CD4-positive, alpha-beta T cell (primary cell): ENCODE results near the gene MARCHF6. TPM values are rescaled to one million over a fixed set of nuclear protein-coding genes. Genes with fewer than 3 reads are reported as not detected.
A peak's percentile ranks its signal among the peaks of the same experiment; 100 is the strongest.

Experiments
- ATAC-seq: fragments of 200-7000 bp; cut with Tn5 transposase; one replicate; pipeline ENCODE4 v1.10.0; 2022; ENCODE audit warnings: mild to moderate bottlenecking; ENCODE audit not compliant: poor library complexity
- CTCF ChIA-PET: fragments of 350-600 bp; sonication (Branson Sonifier 250); formaldehyde crosslinking; loops from one replicate; lab custom pipeline; 2021; ENCODE audit warnings: antibody characterized with exemption, inconsistent platforms; lab: Charles Lee
- POLR2A ChIA-PET: fragments of 350-600 bp; sonication (Branson Sonifier 250); formaldehyde crosslinking; loops from one replicate; lab custom pipeline; 2021; ENCODE audit warnings: antibody characterized with exemption, inconsistent platforms; lab: Charles Lee
- DNase-seq, 14 experiments: peaks; one replicate each; pipeline ENCODE4 v3.0.0-alpha.2; 2013 to 2020; ENCODE audit warnings: mixed read lengths in 2 of 14
- H3K27ac ChIP-seq, 2 donors: one replicate each; pipeline versions ENCODE4 v1.5.1 to v1.7.0; 2013; ENCODE audit warnings: low read length in 2 of 2, low read depth in 1 of 2, mild to moderate bottlenecking in 1 of 2
- H3K27me3 ChIP-seq, 2 experiments: 1 replicate in 1 of 2; 2 replicates in 1 of 2; pipeline versions ENCODE4 v1.6.1 to v1.7.0; 2013; ENCODE audit warnings: low read length in 2 of 2, control low read depth in 1 of 2, mild to moderate bottlenecking in 1 of 2, moderate library complexity in 1 of 2; ENCODE audit not compliant: insufficient read depth in 2 of 2, control insufficient read depth in 1 of 2
- H3K36me3 ChIP-seq: one replicate; pipeline ENCODE4 v1.6.1; 2013; ENCODE audit warnings: low read length, control low read depth; ENCODE audit not compliant: insufficient read depth
- H3K4me1 ChIP-seq: one replicate; pipeline ENCODE4 v1.6.1; 2013; ENCODE audit warnings: low read length, control low read depth; ENCODE audit not compliant: insufficient read depth
- H3K4me3 ChIP-seq: one replicate; pipeline ENCODE4 v1.5.1; 2013; ENCODE audit warnings: mild to moderate bottlenecking, low read length, moderate library complexity
- H3K9me3 ChIP-seq, 2 experiments: 1 replicate in 1 of 2; 2 replicates in 1 of 2; pipeline versions ENCODE4 v1.6.1 to v1.7.0; 2013; ENCODE audit warnings: low read length in 2 of 2, mild to moderate bottlenecking in 2 of 2, control low read depth in 1 of 2, moderate library complexity in 1 of 2; ENCODE audit not compliant: control insufficient read depth in 1 of 2, insufficient read depth in 1 of 2
- H3K27ac Mint-ChIP-seq: one replicate; pipeline ENCODE4 v1.8.0; 2020; ENCODE audit warnings: mixed read lengths
- H3K27me3 Mint-ChIP-seq: one replicate; pipeline ENCODE4 v1.8.0; 2021; ENCODE audit warnings: mixed read lengths
- H3K36me3 Mint-ChIP-seq: one replicate; pipeline ENCODE4 v1.8.0; 2021; ENCODE audit warnings: low read depth, mixed read lengths
- H3K4me1 Mint-ChIP-seq: one replicate; pipeline ENCODE4 v1.8.0; 2021; ENCODE audit warnings: low read depth, mixed read lengths
- H3K4me3 Mint-ChIP-seq: one replicate; pipeline ENCODE4 v1.8.0; 2020; ENCODE audit warnings: mild to moderate bottlenecking, mixed read lengths
- H3K9me3 Mint-ChIP-seq: one replicate; pipeline ENCODE4 v1.8.0; 2020; ENCODE audit warnings: mixed read lengths
- intact Hi-C, 2 experiments: fragments of 100-400 bp; cut with DNase I in 1 of 2; cut with micrococcal nuclease in 1 of 2; formaldehyde crosslinking; loops; one replicate each; pipeline versions ENCODE4 v1.15.1 to v1.9.0; 2023 to 2025; cut with DNase I, micrococcal nuclease
- total RNA-seq, 174 experiments: library from RNA in 2 of 174; stranded (reverse) in 2 of 174; gene quantifications; one replicate each; pipeline ENCODE4 v1.2.3 and lab custom pipeline; 2021 to 2026
- TF ChIP-seq, protein P1 (sequence below): fragments of 200-600 bp; IDR thresholded peaks from one replicate; pipeline ENCODE4 v1.8.0; 2022; ENCODE audit warnings: antibody characterized with exemption, mild to moderate bottlenecking

Gene MARCHF6
- total RNA-seq, 2 experiments from 2014 or later = 176 to 182 TPM

GRCh38 chr5:10352430-10353240 lies 860 bp upstream of the MARCHF6 start:
- H3K4me3 Mint-ChIP-seq = peak overlapping the region; percentile 94
- ATAC-seq = no peak

GRCh38 chr5:10354048-10354872 lies 765 bp downstream of the MARCHF6 start:
- peak overlapping the region; percentile 87 for H3K4me3 ChIP-seq
- Mint-ChIP-seq H3K4me1 (peaks cover 63% of the 10 kb centered on the region), H3K9me3 (no peaks in the 10 kb centered on the region), H3K36me3 (peaks cover 13% of the 10 kb centered on the region), H3K27ac (peak overlapping the region; percentile 97), H3K27me3 (no peaks in the 10 kb centered on the region), H3K4me3 (peak overlapping the region; percentile 99)
- H3K9me3 ChIP-seq = no peaks in the 10 kb centered on the region
- ATAC-seq (no peak), DNase-seq (peak in 12 of 14 experiments; percentile 7 to 64 (median 28))
- H3K27ac ChIP-seq = peak overlapping the region; percentile 54 to 89
- TF ChIP-seq, protein P1, sequence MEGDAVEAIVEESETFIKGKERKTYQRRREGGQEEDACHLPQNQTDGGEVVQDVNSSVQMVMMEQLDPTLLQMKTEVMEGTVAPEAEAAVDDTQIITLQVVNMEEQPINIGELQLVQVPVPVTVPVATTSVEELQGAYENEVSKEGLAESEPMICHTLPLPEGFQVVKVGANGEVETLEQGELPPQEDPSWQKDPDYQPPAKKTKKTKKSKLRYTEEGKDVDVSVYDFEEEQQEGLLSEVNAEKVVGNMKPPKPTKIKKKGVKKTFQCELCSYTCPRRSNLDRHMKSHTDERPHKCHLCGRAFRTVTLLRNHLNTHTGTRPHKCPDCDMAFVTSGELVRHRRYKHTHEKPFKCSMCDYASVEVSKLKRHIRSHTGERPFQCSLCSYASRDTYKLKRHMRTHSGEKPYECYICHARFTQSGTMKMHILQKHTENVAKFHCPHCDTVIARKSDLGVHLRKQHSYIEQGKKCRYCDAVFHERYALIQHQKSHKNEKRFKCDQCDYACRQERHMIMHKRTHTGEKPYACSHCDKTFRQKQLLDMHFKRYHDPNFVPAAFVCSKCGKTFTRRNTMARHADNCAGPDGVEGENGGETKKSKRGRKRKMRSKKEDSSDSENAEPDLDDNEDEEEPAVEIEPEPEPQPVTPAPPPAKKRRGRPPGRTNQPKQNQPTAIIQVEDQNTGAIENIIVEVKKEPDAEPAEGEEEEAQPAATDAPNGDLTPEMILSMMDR = no peak
- H3K27me3 ChIP-seq = no peaks in the 10 kb centered on the region
- intact Hi-C loops = loop anchor here (2.0 to 5.0 kb wide), 4 partner anchors 15 to 213 kb away; partner anchors contain the start of gene ROPN1L (in 1 of the 2)
- H3K36me3 ChIP-seq = no peaks in the 10 kb centered on the region
- ChIA-PET CTCF (interaction anchor here (1.0 to 1.5 kb wide), 4 partner anchors 10 to 70 kb away, joined by 3 to 8 read pairs (median 6); no protein-coding TSS in a partner anchor), POLR2A (interaction anchor here (0.6 to 3.2 kb wide), 24 partner anchors 8 to 407 kb away, joined by 3 to 56 read pairs (median 5); partner anchors contain the start of genes ATPSCKMT, CCT5 and DAP)
- H3K4me1 ChIP-seq = peaks cover 25% of the 10 kb centered on the region

More at GRCh38 chr5:10352430-10353240, 860 bp upstream of the MARCHF6 start:
- H3K9me3 Mint-ChIP-seq = no peaks in the 10 kb centered on the region
- Histone ChIP-seq H3K9me3 (no peaks in the 10 kb centered on the region), H3K27me3 (no peaks in the 10 kb centered on the region), H3K27ac (peak overlapping the region; percentile 89 to 93), H3K4me1 (peaks cover 20% of the 10 kb centered on the region), H3K36me3 (no peaks in the 10 kb centered on the region), H3K4me3 (peak overlapping the region; percentile 87)
- H3K36me3 Mint-ChIP-seq = peaks cover 13% of the 10 kb centered on the region
- peaks cover 52% of the 10 kb centered on the region for H3K4me1 Mint-ChIP-seq
- peak overlapping the region; percentile 97 for H3K27ac Mint-ChIP-seq
- no peak for DNase-seq
- ChIA-PET CTCF (interaction anchor here (1.0 to 1.5 kb wide), 3 partner anchors 9 to 68 kb away, joined by 3 to 8 read pairs (median 8); no protein-coding TSS in a partner anchor), POLR2A (interaction anchor here (0.8 to 3.2 kb wide), 22 partner anchors 9 to 408 kb away, joined by 3 to 56 read pairs (median 5); partner anchors contain the start of genes ATPSCKMT, CCT5 and DAP)
- intact Hi-C loops = loop anchor here (1.0 to 5.0 kb wide), 4 partner anchors 35 to 215 kb away; partner anchors contain the start of gene CCT5 (in 1 of the 2)
- H3K27me3 Mint-ChIP-seq = no peaks in the 10 kb centered on the region
- TF ChIP-seq, protein P1 = no peak
